ENCODE results near the gene DPM3.

Gene DPM3

GRCh38 chr1:155186067-155186793 is 45.9 kb upstream of the DPM3 start:
- no peak overlapping the region for H3K27ac ChIP-seq (ENCODE audit: poor library complexity, severe bottlenecking)
- H3K36me3 ChIP-seq (ENCODE audit: low read depth) = no peaks in the 10 kb centered on the region
- no peaks in the 10 kb centered on the region for H3K9me3 ChIP-seq (ENCODE audit: severe bottlenecking)
- TF ChIP-seq, protein P1, sequence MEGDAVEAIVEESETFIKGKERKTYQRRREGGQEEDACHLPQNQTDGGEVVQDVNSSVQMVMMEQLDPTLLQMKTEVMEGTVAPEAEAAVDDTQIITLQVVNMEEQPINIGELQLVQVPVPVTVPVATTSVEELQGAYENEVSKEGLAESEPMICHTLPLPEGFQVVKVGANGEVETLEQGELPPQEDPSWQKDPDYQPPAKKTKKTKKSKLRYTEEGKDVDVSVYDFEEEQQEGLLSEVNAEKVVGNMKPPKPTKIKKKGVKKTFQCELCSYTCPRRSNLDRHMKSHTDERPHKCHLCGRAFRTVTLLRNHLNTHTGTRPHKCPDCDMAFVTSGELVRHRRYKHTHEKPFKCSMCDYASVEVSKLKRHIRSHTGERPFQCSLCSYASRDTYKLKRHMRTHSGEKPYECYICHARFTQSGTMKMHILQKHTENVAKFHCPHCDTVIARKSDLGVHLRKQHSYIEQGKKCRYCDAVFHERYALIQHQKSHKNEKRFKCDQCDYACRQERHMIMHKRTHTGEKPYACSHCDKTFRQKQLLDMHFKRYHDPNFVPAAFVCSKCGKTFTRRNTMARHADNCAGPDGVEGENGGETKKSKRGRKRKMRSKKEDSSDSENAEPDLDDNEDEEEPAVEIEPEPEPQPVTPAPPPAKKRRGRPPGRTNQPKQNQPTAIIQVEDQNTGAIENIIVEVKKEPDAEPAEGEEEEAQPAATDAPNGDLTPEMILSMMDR (IDR thresholded peaks at IDR 0.05; ENCODE audit: poor library complexity, severe bottlenecking) = no peak
- H3K4me3 ChIP-seq (ENCODE audit: severe bottlenecking) = no peak overlapping the region
- ATAC-seq (ENCODE audit: low read depth) (peak; percentile 4; the same call in 1 of the 3 replicates), DNase-seq (ENCODE audit: low spot score) (no peak)
- no peaks in the 10 kb centered on the region for H3K27me3 ChIP-seq (ENCODE audit: insufficient read depth, poor library complexity, severe bottlenecking)
- no peaks in the 10 kb centered on the region for H3K4me1 ChIP-seq (ENCODE audit: insufficient read depth, poor library complexity, severe bottlenecking)

GRCh38 chr1:155185783-155186066 is 45.4 kb upstream of the DPM3 start:
- H3K9me3 ChIP-seq (ENCODE audit: severe bottlenecking) = no peaks in the 10 kb centered on the region
- no peaks in the 10 kb centered on the region for H3K27me3 ChIP-seq (ENCODE audit: insufficient read depth, poor library complexity, severe bottlenecking)
- no peaks in the 10 kb centered on the region for H3K4me1 ChIP-seq (ENCODE audit: insufficient read depth, poor library complexity, severe bottlenecking)
- no peak overlapping the region for H3K4me3 ChIP-seq (ENCODE audit: severe bottlenecking)
- no peak for DNase-seq (ENCODE audit: low spot score)
- peaks cover 2% of the 10 kb centered on the region for H3K36me3 ChIP-seq (ENCODE audit: low read depth)
- H3K27ac ChIP-seq (ENCODE audit: poor library complexity, severe bottlenecking) = no peak overlapping the region
- TF ChIP-seq, protein P1 (IDR thresholded peaks at IDR 0.05; ENCODE audit: poor library complexity, severe bottlenecking) = no peak
- no peak for ATAC-seq (ENCODE audit: low read depth)

DNA sequence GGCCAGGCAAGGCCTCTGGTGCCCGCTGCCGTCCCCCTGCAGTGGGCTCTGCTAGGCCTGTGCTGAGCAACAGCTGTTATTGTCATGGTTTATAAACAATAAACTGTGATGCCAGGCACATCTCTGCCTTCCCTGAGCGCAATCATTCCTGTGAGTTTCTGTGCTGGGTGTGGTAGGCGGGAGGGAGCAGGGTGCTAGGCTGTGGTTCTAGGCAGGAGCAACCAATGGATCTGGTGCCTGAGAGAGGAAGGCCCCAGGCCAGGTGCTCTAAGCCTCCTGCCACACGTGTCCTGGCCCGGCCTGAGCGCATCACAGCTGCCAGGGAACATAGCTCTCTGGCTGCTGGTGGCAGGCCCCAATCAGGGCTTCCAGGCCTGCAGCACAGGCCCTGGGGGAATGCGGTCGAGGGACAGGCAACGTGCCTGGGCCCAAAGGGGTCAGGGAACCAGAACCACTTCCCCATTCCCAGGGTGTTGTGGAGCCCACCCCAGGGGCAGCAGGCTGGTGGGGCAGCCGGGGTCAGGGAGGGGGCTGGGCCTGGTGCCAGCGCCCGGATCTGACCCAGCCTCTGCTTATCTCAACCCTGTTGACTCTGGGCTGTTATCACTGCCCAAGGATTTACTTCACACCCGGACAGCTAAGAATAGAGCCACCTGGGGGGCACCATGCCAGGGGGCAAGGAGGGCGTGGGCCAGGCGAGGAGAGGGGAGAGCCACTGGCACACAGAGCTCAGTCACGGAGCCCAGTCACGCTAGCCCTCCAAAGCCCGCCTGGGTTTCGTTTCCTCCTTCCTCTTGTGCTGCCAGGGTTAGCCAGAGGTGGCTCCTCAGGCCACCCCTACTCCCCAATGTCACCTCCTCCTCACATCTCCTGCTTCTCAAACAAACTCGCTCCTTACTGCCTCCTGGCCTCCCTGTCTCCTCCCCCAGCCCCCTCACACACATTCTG is 44.8 kb upstream of the DPM3 start:
- Histone ChIP-seq H3K27ac (ENCODE audit: poor library complexity, severe bottlenecking) (no peak overlapping the region), H3K4me1 (ENCODE audit: insufficient read depth, poor library complexity, severe bottlenecking) (no peaks in the 10 kb centered on the region), H3K4me3 (ENCODE audit: severe bottlenecking) (no peak overlapping the region), H3K9me3 (ENCODE audit: severe bottlenecking) (no peaks in the 10 kb centered on the region), H3K27me3 (ENCODE audit: insufficient read depth, poor library complexity, severe bottlenecking) (no peaks in the 10 kb centered on the region), H3K36me3 (ENCODE audit: low read depth) (peaks cover 8% of the 10 kb centered on the region)
- peak; percentile 22; the same call in 2 of the 3 replicates for ATAC-seq (ENCODE audit: low read depth)
- DNase-seq (ENCODE audit: low spot score) = no peak
- TF ChIP-seq, protein P1 (IDR thresholded peaks at IDR 0.05; ENCODE audit: poor library complexity, severe bottlenecking) = no peak

GRCh38 chr1:155184351-155184811 is 44.0 kb upstream of the DPM3 start:
- H3K9me3 ChIP-seq (ENCODE audit: severe bottlenecking) = no peaks in the 10 kb centered on the region
- H3K4me1 ChIP-seq (ENCODE audit: insufficient read depth, poor library complexity, severe bottlenecking) = no peaks in the 10 kb centered on the region
- ATAC-seq (ENCODE audit: low read depth) (no peak), DNase-seq (ENCODE audit: low spot score) (no peak)
- no peaks in the 10 kb centered on the region for H3K27me3 ChIP-seq (ENCODE audit: insufficient read depth, poor library complexity, severe bottlenecking)
- H3K36me3 ChIP-seq (ENCODE audit: low read depth) = peaks cover 16% of the 10 kb centered on the region
- H3K4me3 ChIP-seq (ENCODE audit: severe bottlenecking) = no peak overlapping the region
- TF ChIP-seq, protein P1 (IDR thresholded peaks at IDR 0.05; ENCODE audit: poor library complexity, severe bottlenecking) = no peak
- H3K27ac ChIP-seq (ENCODE audit: poor library complexity, severe bottlenecking) = no peak overlapping the region

Data from RWPE2 (cell line).